WTC11 (cell line): ENCODE results near the gene RNPS1. TPM values are rescaled to one million over a fixed set of nuclear protein-coding genes. Genes with fewer than 3 reads are reported as not detected.

Source experiments
- ATAC-seq: fragments of 200-7000 bp; cut with Tn5 transposase; 2 replicates; pipeline ENCODE4 v1.10.0; 2021; ENCODE audit warnings: mild to moderate bottlenecking, moderate library complexity
- CTCF ChIA-PET: fragments of 300-600 bp; sonication (Branson Sonifier 250); formaldehyde crosslinking; loops from one replicate; lab custom pipeline; 2021; ENCODE audit warnings: antibody characterized with exemption; lab: Charles Lee
- POLR2A ChIA-PET: fragments of 350-600 bp; sonication (Branson Sonifier 250); formaldehyde crosslinking; loops from one replicate; lab custom pipeline; 2021; ENCODE audit warnings: antibody characterized with exemption; lab: Charles Lee
- DNase-seq: peaks from one replicate; pipeline ENCODE4 v3.0.0; 2021; ENCODE audit warnings: low spot score
- H3K27ac Mint-ChIP-seq: 2 replicates; pipeline ENCODE4 v1.8.0; 2021; ENCODE audit warnings: mixed read lengths
- H3K27me3 Mint-ChIP-seq: 2 replicates; pipeline ENCODE4 v1.8.0; 2021; ENCODE audit warnings: low read depth, mild to moderate bottlenecking, moderate library complexity, mixed read lengths
- H3K36me3 Mint-ChIP-seq: 2 replicates; pipeline ENCODE4 v1.8.0; 2021; ENCODE audit warnings: mixed read lengths
- H3K4me1 Mint-ChIP-seq: 2 replicates; pipeline ENCODE4 v1.8.0; 2022; ENCODE audit warnings: mixed read lengths
- H3K4me3 Mint-ChIP-seq: 2 replicates; pipeline ENCODE4 v1.8.0; 2021; ENCODE audit warnings: mild to moderate bottlenecking, moderate library complexity, mixed read lengths
- H3K9me3 Mint-ChIP-seq: 2 replicates; pipeline ENCODE4 v1.8.0; 2021; ENCODE audit warnings: mixed read lengths
- ATF1 ChIP-seq: sonication (generic); formaldehyde crosslinking; IDR thresholded peaks from 2 replicates; pipeline ENCODE4 v1.8.1; 2023; ENCODE audit warnings: mild to moderate bottlenecking, moderate library complexity, missing genetic modification reagents
- ATF3 ChIP-seq: sonication (generic); formaldehyde crosslinking; conservative IDR thresholded peaks from 2 replicates; pipeline ENCODE4 v1.8.1; 2022; ENCODE audit warnings: mild to moderate bottlenecking, missing genetic modification reagents
- E2F4 ChIP-seq: sonication (generic); formaldehyde crosslinking; IDR thresholded peaks from 2 replicates; pipeline ENCODE4 v1.8.1; 2022; ENCODE audit warnings: low read depth, mild to moderate bottlenecking, moderate library complexity, missing genetic modification reagents, borderline replicate concordance
- EMX1 ChIP-seq: fragments of 250-450 bp; sonication (Bioruptor Pico); IDR thresholded peaks from 2 replicates; pipeline ENCODE4 v1.8.0; 2021; ENCODE audit warnings: mild to moderate bottlenecking
- FOXK1 ChIP-seq: sonication (generic); formaldehyde crosslinking; IDR thresholded peaks from 2 replicates; pipeline ENCODE4 v1.8.0; 2022; ENCODE audit warnings: mild to moderate bottlenecking, moderate library complexity, missing genetic modification reagents
- FOXP1 ChIP-seq: sonication (generic); formaldehyde crosslinking; IDR thresholded peaks from 2 replicates; pipeline ENCODE4 v1.8.0; 2022; ENCODE audit warnings: missing genetic modification reagents, mild to moderate bottlenecking, moderate library complexity, borderline replicate concordance
- GTF2I ChIP-seq: fragments of 250-450 bp; sonication (Bioruptor Pico); conservative IDR thresholded peaks from 2 replicates; pipeline ENCODE4 v1.4.0; 2021; ENCODE audit warnings: mild to moderate bottlenecking
- JAZF1 ChIP-seq: fragments of 250-450 bp; sonication (Bioruptor Pico); IDR thresholded peaks from 2 replicates; pipeline ENCODE4 v1.9.0; 2021; ENCODE audit warnings: moderate library complexity, mild to moderate bottlenecking, inconsistent platforms
- NFATC4 ChIP-seq: fragments of 250-450 bp; sonication (Bioruptor Pico); IDR thresholded peaks from 2 replicates; pipeline ENCODE4 v1.9.0; 2021; ENCODE audit warnings: mild to moderate bottlenecking
- NFE2L1 ChIP-seq: sonication (generic); formaldehyde crosslinking; IDR thresholded peaks from 2 replicates; pipeline ENCODE4 v1.8.1; 2023; ENCODE audit warnings: missing genetic modification reagents
- PREB ChIP-seq: sonication (generic); formaldehyde crosslinking; IDR thresholded peaks from 2 replicates; pipeline ENCODE4 v1.8.1; 2022; ENCODE audit warnings: mild to moderate bottlenecking, missing genetic modification reagents, moderate library complexity, borderline replicate concordance
- PRRX2 ChIP-seq: fragments of 250-450 bp; sonication (Bioruptor Pico); IDR thresholded peaks from 2 replicates; pipeline ENCODE4 v1.8.0; 2021; ENCODE audit warnings: mild to moderate bottlenecking
- SMAD4 ChIP-seq: sonication (generic); formaldehyde crosslinking; IDR thresholded peaks from 2 replicates; pipeline ENCODE4 v1.8.0; 2022; ENCODE audit warnings: mild to moderate bottlenecking, missing genetic modification reagents
- SOX15 ChIP-seq: fragments of 250-450 bp; sonication (Bioruptor Pico); IDR thresholded peaks from 2 replicates; pipeline ENCODE4 v1.9.0; 2021; ENCODE audit warnings: mild to moderate bottlenecking
- SP1 ChIP-seq: sonication (generic); formaldehyde crosslinking; conservative IDR thresholded peaks from 2 replicates; pipeline ENCODE4 v1.8.1; 2022; ENCODE audit warnings: missing genetic modification reagents
- TEAD1 ChIP-seq: sonication (generic); formaldehyde crosslinking; IDR thresholded peaks from 2 replicates; pipeline ENCODE4 v1.8.0; 2022; ENCODE audit warnings: mild to moderate bottlenecking, missing genetic modification reagents
- TP53 ChIP-seq: sonication (generic); formaldehyde crosslinking; IDR thresholded peaks from 2 replicates; pipeline ENCODE4 v1.8.1; 2023; ENCODE audit warnings: mild to moderate bottlenecking, missing genetic modification reagents
- USF1 ChIP-seq: sonication (generic); formaldehyde crosslinking; IDR thresholded peaks from 2 replicates; pipeline ENCODE4 v1.8.0; 2022; ENCODE audit warnings: mild to moderate bottlenecking, missing genetic modification reagents
- ZBTB43 ChIP-seq: sonication (generic); formaldehyde crosslinking; IDR thresholded peaks from 2 replicates; pipeline ENCODE4 v1.8.1; 2023; ENCODE audit warnings: mild to moderate bottlenecking, missing genetic modification reagents
- ZNF232 ChIP-seq: sonication (generic); formaldehyde crosslinking; IDR thresholded peaks from 2 replicates; pipeline ENCODE4 v1.8.0; 2022; ENCODE audit warnings: mild to moderate bottlenecking, missing genetic modification reagents
- ZNF425 ChIP-seq: fragments of 250-450 bp; sonication (Bioruptor Pico); conservative IDR thresholded peaks from 2 replicates; pipeline ENCODE4 v1.9.0; 2021; ENCODE audit warnings: mild to moderate bottlenecking
- total RNA-seq: library from RNA; stranded (reverse); gene quantifications from 3 replicates; pipeline ENCODE4 v1.2.3, GENCODE V29; 2021

The RNPS1 gene
- total RNA-seq, 1 experiment from 2014 or later, result 331 TPM

- TF ChIP-seq E2F4 (CRISPR knock-in tag), result no peak
- no peak for TF ChIP-seq ZNF425 (CRISPR knock-in tag)
- no peak for TF ChIP-seq GTF2I (CRISPR knock-in tag)
- no peak for TF ChIP-seq PRRX2
- no peak for TF ChIP-seq EMX1
- TF ChIP-seq JAZF1 (CRISPR knock-in tag), result no peak
- TF ChIP-seq TEAD1 (CRISPR knock-in tag), result no peak
- no peak for TF ChIP-seq ATF3 (CRISPR knock-in tag)
- TF ChIP-seq NFE2L1 (CRISPR knock-in tag), result no peak
- no peak for TF ChIP-seq SP1 (CRISPR knock-in tag)
- TF ChIP-seq ATF1, result no peak
- no peak for TF ChIP-seq FOXK1 (CRISPR knock-in tag)
- no peak for TF ChIP-seq NFATC4 (CRISPR knock-in tag)
Measured at GRCh38 chr16:2317231-2318020, 49.5 kb upstream of the RNPS1 start (continued).

GRCh38 chr16:2308089-2308962 lies 40.4 kb upstream of the RNPS1 start:
- ATAC-seq (no peak), DNase-seq (no peak)
- POLR2A ChIA-PET, result no interaction called here
- no peaks in the 10 kb centered on the region for H3K27me3 Mint-ChIP-seq
- CTCF ChIA-PET, result no interaction called here
- H3K27ac Mint-ChIP-seq, result no peak overlapping the region
- H3K4me1 Mint-ChIP-seq, result no peaks in the 10 kb centered on the region
- no peaks in the 10 kb centered on the region for H3K9me3 Mint-ChIP-seq
- H3K36me3 Mint-ChIP-seq, result no peaks in the 10 kb centered on the region
- TF ChIP-seq FOXP1 (CRISPR knock-in tag) (no peak), ZNF425 (CRISPR knock-in tag) (no peak), TP53 (CRISPR knock-in tag) (no peak), SMAD4 (CRISPR knock-in tag) (no peak)
- H3K4me3 Mint-ChIP-seq, result no peak overlapping the region

- H3K4me1 Mint-ChIP-seq, result no peaks in the 10 kb centered on the region
- POLR2A ChIA-PET, result interaction anchor here (0.5 kb wide), 1 partner anchor 36 kb away, joined by 5 read pairs; no protein-coding TSS in a partner anchor
- CTCF ChIA-PET, result no interaction called here
- H3K36me3 Mint-ChIP-seq, result no peaks in the 10 kb centered on the region
- no peaks in the 10 kb centered on the region for H3K27me3 Mint-ChIP-seq
- H3K4me3 Mint-ChIP-seq, result no peak overlapping the region
- no peaks in the 10 kb centered on the region for H3K9me3 Mint-ChIP-seq
- no peak overlapping the region for H3K27ac Mint-ChIP-seq
- DNase-seq, result no peak
- no peak for ATAC-seq
- TF ChIP-seq ZBTB43 (CRISPR knock-in tag) (no peak), E2F4 (CRISPR knock-in tag) (no peak), ZNF232 (CRISPR knock-in tag) (no peak), USF1 (CRISPR knock-in tag) (no peak), SOX15 (CRISPR knock-in tag) (no peak), PREB (CRISPR knock-in tag) (no peak), TP53 (CRISPR knock-in tag) (no peak)
Measured at GRCh38 chr16:2299915-2300192, 31.9 kb upstream of the RNPS1 start.
